Tibial artery (tissue), 4 donors: Measurements from ENCODE around the gene ETF1.

Source experiments
- DNase-seq, 2 donors: peaks; one replicate each; pipeline ENCODE4 v3.0.0-alpha.2; 2019
- H3K27ac ChIP-seq, 2 donors: fragments of 200-600 bp; sonication (generic) in 1 of 2; 1 replicate in 1 of 2; 2 replicates in 1 of 2; pipeline ENCODE4 v1.5.1; 2018 to 2019; ENCODE audit warnings: mild to moderate bottlenecking in 1 of 2
- H3K27me3 ChIP-seq, 2 donors: fragments of 200-600 bp; sonication (generic) in 1 of 2; one replicate each; pipeline versions ENCODE4 v1.5.1 to v1.6.0; 2016 to 2019
- H3K36me3 ChIP-seq, 3 donors: fragments of 200-600 bp; sonication (generic) in 2 of 3; one replicate each; pipeline ENCODE4 v1.5.1; 2016 to 2019; ENCODE audit warnings: mild to moderate bottlenecking in 2 of 3
- H3K4me1 ChIP-seq, 4 donors: fragments of 200-600 bp; sonication (generic) in 2 of 4; 1 replicate in 3 of 4; 2 replicates in 1 of 4; pipeline ENCODE4 v1.5.1; 2016 to 2019
- H3K4me3 ChIP-seq, 2 donors: fragments of 200-600 bp; sonication (generic) in 1 of 2; 1 replicate in 1 of 2; 2 replicates in 1 of 2; pipeline ENCODE4 v1.5.1; 2018 to 2019; ENCODE audit warnings: mild to moderate bottlenecking in 2 of 2
- H3K9me3 ChIP-seq, 3 donors: fragments of 200-600 bp; sonication (generic) in 1 of 3; one replicate each; pipeline ENCODE4 v1.5.1; 2016 to 2019
- CTCF ChIP-seq, 2 experiments: fragments of 200-600 bp in 1 of 2; fragments of 450-650 bp in 1 of 2; IDR thresholded peaks; one replicate each; pipeline ENCODE4 v1.5.1; 2017 to 2019; ENCODE audit warnings: antibody characterized with exemption in 2 of 2, mild to moderate bottlenecking in 1 of 2, moderate library complexity in 1 of 2
- intact Hi-C: fragments of 100-400 bp; cut with DNase I; formaldehyde crosslinking; loops from one replicate; pipeline ENCODE4 v1.15.0; 2023; ENCODE audit warnings: low total_unique reads

ETF1 gene

GRCh38 chr5:138560971-138561370 lies 17.9 kb upstream of the ETF1 start:
- Histone ChIP-seq H3K36me3 (peaks cover 83 to 94% (median 88%) of the 10 kb centered on the region in 3 donors), H3K27me3 (no peaks in the 10 kb centered on the region), H3K9me3 (no peaks in the 10 kb centered on the region), H3K4me1 (no peaks in the 10 kb centered on the region), H3K4me3 (no peak overlapping the region), H3K27ac (no peak overlapping the region)
- intact Hi-C loops: no loop called here
- TF ChIP-seq CTCF (IDR thresholded peaks at IDR 0.05): no peak
- no peak for DNase-seq

- Histone ChIP-seq H3K9me3 (no peaks in the 10 kb centered on the region), H3K27me3 (no peaks in the 10 kb centered on the region), H3K36me3 (peaks cover 82 to 93% (median 88%) of the 10 kb centered on the region in 3 donors), H3K27ac (no peak overlapping the region), H3K4me3 (no peak overlapping the region), H3K4me1 (no peaks in the 10 kb centered on the region)
- no peak for TF ChIP-seq CTCF (IDR thresholded peaks at IDR 0.05)
- intact Hi-C loops: no loop called here
- DNase-seq: no peak
Observed at GRCh38 chr5:138559937-138560336, 16.9 kb upstream of the ETF1 start.

GRCh38 chr5:138557677-138558076 lies 14.6 kb upstream of the ETF1 start:
- Histone ChIP-seq H3K27me3 (no peaks in the 10 kb centered on the region), H3K27ac (no peak overlapping the region), H3K4me1 (no peaks in the 10 kb centered on the region), H3K9me3 (no peaks in the 10 kb centered on the region), H3K36me3 (peaks cover 71 to 98% (median 89%) of the 10 kb centered on the region in 3 donors), H3K4me3 (no peak overlapping the region)
- no peak for TF ChIP-seq CTCF (IDR thresholded peaks at IDR 0.05)
- DNase-seq: no peak
- intact Hi-C loops: no loop called here

- intact Hi-C loops: no loop called here
- no peaks in the 10 kb centered on the region for H3K4me1 ChIP-seq
- no peak for TF ChIP-seq CTCF (IDR thresholded peaks at IDR 0.05)
- H3K27ac ChIP-seq: no peak overlapping the region
- H3K27me3 ChIP-seq: no peaks in the 10 kb centered on the region
- no peak overlapping the region for H3K4me3 ChIP-seq
- peaks cover 46 to 62% (median 58%) of the 10 kb centered on the region in 3 donors for H3K36me3 ChIP-seq
- no peaks in the 10 kb centered on the region for H3K9me3 ChIP-seq
- DNase-seq: no peak
Observed at GRCh38 chr5:138554143-138554542, 11.1 kb upstream of the ETF1 start.

GRCh38 chr5:138553437-138554095 lies 10.5 kb upstream of the ETF1 start:
- DNase-seq: no peak
- H3K27ac ChIP-seq: no peak overlapping the region

More at GRCh38 chr5:138553437-138554095, 10.5 kb upstream of the ETF1 start:
- no peaks in the 10 kb centered on the region for H3K9me3 ChIP-seq
- intact Hi-C loops: no loop called here
- no peak overlapping the region for H3K4me3 ChIP-seq
- no peaks in the 10 kb centered on the region for H3K4me1 ChIP-seq
- peaks cover 41 to 57% (median 52%) of the 10 kb centered on the region in 3 donors for H3K36me3 ChIP-seq
- no peak for TF ChIP-seq CTCF (IDR thresholded peaks at IDR 0.05)
- H3K27me3 ChIP-seq: no peaks in the 10 kb centered on the region
